Measurements from ENCODE around the gene NRG4.

The NRG4 gene

DNA sequence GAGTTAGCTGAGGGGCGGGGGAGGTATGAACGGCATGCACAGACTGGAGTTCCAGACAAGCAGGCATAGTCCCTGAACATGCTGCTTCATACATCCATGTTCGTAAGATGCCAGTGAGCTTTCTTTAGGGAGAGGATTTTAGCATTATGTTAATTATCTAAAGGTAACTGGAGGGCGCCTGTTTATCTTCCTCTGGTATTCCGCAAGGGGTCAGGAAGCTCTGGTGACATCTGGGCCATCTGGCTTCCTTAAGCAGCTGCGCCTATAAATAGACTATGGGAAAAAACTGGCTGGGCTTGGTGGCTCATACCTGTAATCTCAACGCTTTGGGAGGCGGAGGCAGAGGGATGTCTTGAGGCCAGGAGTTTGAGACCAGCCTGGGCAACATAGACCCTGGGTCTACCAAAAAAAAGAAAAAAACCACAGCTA, 110.1 kb downstream of the NRG4 start (continued):
- TF ChIP-seq, protein P1, sequence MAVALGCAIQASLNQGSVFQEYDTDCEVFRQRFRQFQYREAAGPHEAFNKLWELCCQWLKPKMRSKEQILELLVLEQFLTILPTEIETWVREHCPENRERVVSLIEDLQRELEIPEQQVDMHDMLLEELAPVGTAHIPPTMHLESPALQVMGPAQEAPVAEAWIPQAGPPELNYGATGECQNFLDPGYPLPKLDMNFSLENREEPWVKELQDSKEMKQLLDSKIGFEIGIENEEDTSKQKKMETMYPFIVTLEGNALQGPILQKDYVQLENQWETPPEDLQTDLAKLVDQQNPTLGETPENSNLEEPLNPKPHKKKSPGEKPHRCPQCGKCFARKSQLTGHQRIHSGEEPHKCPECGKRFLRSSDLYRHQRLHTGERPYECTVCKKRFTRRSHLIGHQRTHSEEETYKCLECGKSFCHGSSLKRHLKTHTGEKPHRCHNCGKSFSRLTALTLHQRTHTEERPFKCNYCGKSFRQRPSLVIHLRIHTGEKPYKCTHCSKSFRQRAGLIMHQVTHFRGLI (tag by site-specific recombination; IDR thresholded peaks at IDR 0.05), result peak; percentile 97
- TF ChIP-seq ZXDB (tag by site-specific recombination; IDR thresholded peaks at IDR 0.05) (peak; percentile 24; the same call in 1 of the 2 replicates), BCL11A (tag by site-specific recombination; IDR thresholded peaks at IDR 0.05; ENCODE audit: low read depth) (no peak), ZIC2 (tag by site-specific recombination; IDR thresholded peaks at IDR 0.05) (no peak), ZNF785 (tag by site-specific recombination; IDR thresholded peaks at IDR 0.05) (no peak), ZNF133 (tag by site-specific recombination; IDR thresholded peaks at IDR 0.05) (no peak), PRDM1 (tag by site-specific recombination; IDR thresholded peaks at IDR 0.05) (peak; percentile 54; the same call in 1 of the 2 replicates), OSR2 (tag by site-specific recombination; IDR thresholded peaks at IDR 0.05) (0 out of 2 replicates have a peak, but pooled peaks have one; percentile 28), KLF10 (tag by site-specific recombination; IDR thresholded peaks at IDR 0.05) (no peak), ZBTB20 (tag by site-specific recombination; IDR thresholded peaks at IDR 0.05) (no peak), ZNF138 (tag by site-specific recombination; IDR thresholded peaks at IDR 0.05; ENCODE audit: borderline replicate concordance) (no peak), ZNF521 (tag by site-specific recombination; IDR thresholded peaks at IDR 0.05) (no peak), ZFHX2 (tag by site-specific recombination; conservative IDR thresholded peaks at IDR 0.05) (no peak), ZNF416 (tag by site-specific recombination; IDR thresholded peaks at IDR 0.05) (no peak), ZNF48 (tag by site-specific recombination; IDR thresholded peaks at IDR 0.05) (no peak), ZNF843 (tag by site-specific recombination; IDR thresholded peaks at IDR 0.05) (no peak), FEZF1 (tag by site-specific recombination; IDR thresholded peaks at IDR 0.05) (no peak), ZNF37A (tag by site-specific recombination; IDR thresholded peaks at IDR 0.05) (no peak), ZNF214 (tag by site-specific recombination; IDR thresholded peaks at IDR 0.05; ENCODE audit: borderline replicate concordance) (no peak), SP2 (tag by site-specific recombination; IDR thresholded peaks at IDR 0.05) (no peak), ZNF169 (tag by site-specific recombination; IDR thresholded peaks at IDR 0.05) (no peak), ZFP69B (tag by site-specific recombination; IDR thresholded peaks at IDR 0.05) (no peak), ZNF660 (tag by site-specific recombination; IDR thresholded peaks at IDR 0.05) (no peak), KLF8 (tag by site-specific recombination; IDR thresholded peaks at IDR 0.05) (no peak)
- TF ChIP-seq, protein P2, sequence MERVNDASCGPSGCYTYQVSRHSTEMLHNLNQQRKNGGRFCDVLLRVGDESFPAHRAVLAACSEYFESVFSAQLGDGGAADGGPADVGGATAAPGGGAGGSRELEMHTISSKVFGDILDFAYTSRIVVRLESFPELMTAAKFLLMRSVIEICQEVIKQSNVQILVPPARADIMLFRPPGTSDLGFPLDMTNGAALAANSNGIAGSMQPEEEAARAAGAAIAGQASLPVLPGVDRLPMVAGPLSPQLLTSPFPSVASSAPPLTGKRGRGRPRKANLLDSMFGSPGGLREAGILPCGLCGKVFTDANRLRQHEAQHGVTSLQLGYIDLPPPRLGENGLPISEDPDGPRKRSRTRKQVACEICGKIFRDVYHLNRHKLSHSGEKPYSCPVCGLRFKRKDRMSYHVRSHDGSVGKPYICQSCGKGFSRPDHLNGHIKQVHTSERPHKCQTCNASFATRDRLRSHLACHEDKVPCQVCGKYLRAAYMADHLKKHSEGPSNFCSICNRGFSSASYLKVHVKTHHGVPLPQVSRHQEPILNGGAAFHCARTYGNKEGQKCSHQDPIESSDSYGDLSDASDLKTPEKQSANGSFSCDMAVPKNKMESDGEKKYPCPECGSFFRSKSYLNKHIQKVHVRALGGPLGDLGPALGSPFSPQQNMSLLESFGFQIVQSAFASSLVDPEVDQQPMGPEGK (tag by site-specific recombination; IDR thresholded peaks at IDR 0.05), result no peak; the same call in 1 of the 2 replicates
- TF ChIP-seq, protein P3, sequence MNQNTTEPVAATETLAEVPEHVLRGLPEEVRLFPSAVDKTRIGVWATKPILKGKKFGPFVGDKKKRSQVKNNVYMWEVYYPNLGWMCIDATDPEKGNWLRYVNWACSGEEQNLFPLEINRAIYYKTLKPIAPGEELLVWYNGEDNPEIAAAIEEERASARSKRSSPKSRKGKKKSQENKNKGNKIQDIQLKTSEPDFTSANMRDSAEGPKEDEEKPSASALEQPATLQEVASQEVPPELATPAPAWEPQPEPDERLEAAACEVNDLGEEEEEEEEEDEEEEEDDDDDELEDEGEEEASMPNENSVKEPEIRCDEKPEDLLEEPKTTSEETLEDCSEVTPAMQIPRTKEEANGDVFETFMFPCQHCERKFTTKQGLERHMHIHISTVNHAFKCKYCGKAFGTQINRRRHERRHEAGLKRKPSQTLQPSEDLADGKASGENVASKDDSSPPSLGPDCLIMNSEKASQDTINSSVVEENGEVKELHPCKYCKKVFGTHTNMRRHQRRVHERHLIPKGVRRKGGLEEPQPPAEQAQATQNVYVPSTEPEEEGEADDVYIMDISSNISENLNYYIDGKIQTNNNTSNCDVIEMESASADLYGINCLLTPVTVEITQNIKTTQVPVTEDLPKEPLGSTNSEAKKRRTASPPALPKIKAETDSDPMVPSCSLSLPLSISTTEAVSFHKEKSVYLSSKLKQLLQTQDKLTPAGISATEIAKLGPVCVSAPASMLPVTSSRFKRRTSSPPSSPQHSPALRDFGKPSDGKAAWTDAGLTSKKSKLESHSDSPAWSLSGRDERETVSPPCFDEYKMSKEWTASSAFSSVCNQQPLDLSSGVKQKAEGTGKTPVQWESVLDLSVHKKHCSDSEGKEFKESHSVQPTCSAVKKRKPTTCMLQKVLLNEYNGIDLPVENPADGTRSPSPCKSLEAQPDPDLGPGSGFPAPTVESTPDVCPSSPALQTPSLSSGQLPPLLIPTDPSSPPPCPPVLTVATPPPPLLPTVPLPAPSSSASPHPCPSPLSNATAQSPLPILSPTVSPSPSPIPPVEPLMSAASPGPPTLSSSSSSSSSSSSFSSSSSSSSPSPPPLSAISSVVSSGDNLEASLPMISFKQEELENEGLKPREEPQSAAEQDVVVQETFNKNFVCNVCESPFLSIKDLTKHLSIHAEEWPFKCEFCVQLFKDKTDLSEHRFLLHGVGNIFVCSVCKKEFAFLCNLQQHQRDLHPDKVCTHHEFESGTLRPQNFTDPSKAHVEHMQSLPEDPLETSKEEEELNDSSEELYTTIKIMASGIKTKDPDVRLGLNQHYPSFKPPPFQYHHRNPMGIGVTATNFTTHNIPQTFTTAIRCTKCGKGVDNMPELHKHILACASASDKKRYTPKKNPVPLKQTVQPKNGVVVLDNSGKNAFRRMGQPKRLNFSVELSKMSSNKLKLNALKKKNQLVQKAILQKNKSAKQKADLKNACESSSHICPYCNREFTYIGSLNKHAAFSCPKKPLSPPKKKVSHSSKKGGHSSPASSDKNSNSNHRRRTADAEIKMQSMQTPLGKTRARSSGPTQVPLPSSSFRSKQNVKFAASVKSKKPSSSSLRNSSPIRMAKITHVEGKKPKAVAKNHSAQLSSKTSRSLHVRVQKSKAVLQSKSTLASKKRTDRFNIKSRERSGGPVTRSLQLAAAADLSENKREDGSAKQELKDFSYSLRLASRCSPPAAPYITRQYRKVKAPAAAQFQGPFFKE (tag by site-specific recombination; IDR thresholded peaks at IDR 0.05; ENCODE audit: borderline replicate concordance), result no peak
- TF ChIP-seq, protein P4, sequence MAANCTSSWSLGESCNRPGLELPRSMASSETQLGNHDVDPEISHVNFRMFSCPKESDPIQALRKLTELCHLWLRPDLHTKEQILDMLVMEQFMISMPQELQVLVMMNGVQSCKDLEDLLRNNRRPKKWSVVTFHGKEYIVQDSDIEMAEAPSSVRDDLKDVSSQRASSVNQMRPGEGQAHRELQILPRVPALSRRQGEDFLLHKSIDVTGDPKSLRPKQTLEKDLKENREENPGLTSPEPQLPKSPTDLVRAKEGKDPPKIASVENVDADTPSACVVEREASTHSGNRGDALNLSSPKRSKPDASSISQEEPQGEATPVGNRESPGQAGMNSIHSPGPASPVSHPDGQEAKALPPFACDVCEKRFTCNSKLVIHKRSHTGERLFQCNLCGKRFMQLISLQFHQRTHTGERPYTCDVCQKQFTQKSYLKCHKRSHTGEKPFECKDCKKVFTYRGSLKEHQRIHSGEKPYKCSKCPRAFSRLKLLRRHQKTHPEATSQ (tag by site-specific recombination; IDR thresholded peaks at IDR 0.05), result no peak
- TF ChIP-seq, protein P5, sequence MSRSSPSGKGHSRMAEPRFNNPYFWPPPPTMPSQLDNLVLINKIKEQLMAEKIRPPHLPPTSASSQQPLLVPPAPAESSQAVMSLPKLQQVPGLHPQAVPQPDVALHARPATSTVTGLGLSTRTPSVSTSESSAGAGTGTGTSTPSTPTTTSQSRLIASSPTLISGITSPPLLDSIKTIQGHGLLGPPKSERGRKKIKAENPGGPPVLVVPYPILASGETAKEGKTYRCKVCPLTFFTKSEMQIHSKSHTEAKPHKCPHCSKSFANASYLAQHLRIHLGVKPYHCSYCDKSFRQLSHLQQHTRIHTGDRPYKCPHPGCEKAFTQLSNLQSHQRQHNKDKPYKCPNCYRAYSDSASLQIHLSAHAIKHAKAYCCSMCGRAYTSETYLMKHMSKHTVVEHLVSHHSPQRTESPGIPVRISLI (tag by site-specific recombination; IDR thresholded peaks at IDR 0.05), result no peak
- TF ChIP-seq, protein P6, sequence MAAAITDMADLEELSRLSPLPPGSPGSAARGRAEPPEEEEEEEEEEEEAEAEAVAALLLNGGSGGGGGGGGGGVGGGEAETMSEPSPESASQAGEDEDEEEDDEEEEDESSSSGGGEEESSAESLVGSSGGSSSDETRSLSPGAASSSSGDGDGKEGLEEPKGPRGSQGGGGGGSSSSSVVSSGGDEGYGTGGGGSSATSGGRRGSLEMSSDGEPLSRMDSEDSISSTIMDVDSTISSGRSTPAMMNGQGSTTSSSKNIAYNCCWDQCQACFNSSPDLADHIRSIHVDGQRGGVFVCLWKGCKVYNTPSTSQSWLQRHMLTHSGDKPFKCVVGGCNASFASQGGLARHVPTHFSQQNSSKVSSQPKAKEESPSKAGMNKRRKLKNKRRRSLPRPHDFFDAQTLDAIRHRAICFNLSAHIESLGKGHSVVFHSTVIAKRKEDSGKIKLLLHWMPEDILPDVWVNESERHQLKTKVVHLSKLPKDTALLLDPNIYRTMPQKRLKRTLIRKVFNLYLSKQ (tag by site-specific recombination; IDR thresholded peaks at IDR 0.05; ENCODE audit: borderline replicate concordance), result no peak
